GM23338 (cell line): ENCODE results near the gene ANP32A. TPM values are rescaled to one million over a fixed set of nuclear protein-coding genes. Genes with fewer than 3 reads are reported as not detected.

ENCODE experiments used
- ATAC-seq: fragments of 200-7000 bp; cut with Tn5 transposase; 3 replicates; pipeline ENCODE4 v1.9.1; 2020
- DNase-seq: peaks from one replicate; pipeline ENCODE4 v3.0.0-alpha.2; 2015; ENCODE audit warnings: low spot score
- H2AFZ ChIP-seq: fragments of 200-600 bp; sonication (generic); 2 replicates; pipeline ENCODE4 v1.8.0; 2016; ENCODE audit warnings: antibody characterized with exemption, mild to moderate bottlenecking, moderate library complexity
- H3F3A ChIP-seq: fragments of 200-600 bp; sonication (generic); replicated peaks from 2 replicates; pipeline ENCODE4 v1.8.0; 2017; ENCODE audit warnings: antibody characterized with exemption, mixed run types, low read depth
- H3K27ac ChIP-seq: fragments of 200-600 bp; sonication (generic); 2 replicates; pipeline ENCODE4 v1.6.1; 2016; ENCODE audit warnings: low read depth
- H3K27me3 ChIP-seq: fragments of 200-600 bp; sonication (generic); 2 replicates; pipeline ENCODE4 v1.8.0; 2016; ENCODE audit warnings: mild to moderate bottlenecking, mixed run types, moderate library complexity; ENCODE audit not compliant: insufficient read depth
- H3K36me3 ChIP-seq: fragments of 200-600 bp; sonication (generic); 2 replicates; pipeline ENCODE4 v1.8.0; 2016; ENCODE audit warnings: mild to moderate bottlenecking; ENCODE audit not compliant: insufficient read depth
- H3K4me1 ChIP-seq: fragments of 200-600 bp; sonication (generic); 2 replicates; pipeline ENCODE4 v1.8.0; 2016; ENCODE audit warnings: mild to moderate bottlenecking, moderate library complexity; ENCODE audit not compliant: insufficient read depth
- H3K4me2 ChIP-seq: fragments of 200-600 bp; sonication (generic); 2 replicates; pipeline ENCODE4 v1.7.1; 2017; ENCODE audit warnings: mixed run types
- H3K4me3 ChIP-seq: fragments of 200-600 bp; sonication (generic); 2 replicates; pipeline ENCODE4 v1.6.1; 2016; ENCODE audit warnings: mixed run types
- H3K79me2 ChIP-seq: fragments of 200-600 bp; sonication (generic); replicated peaks from 2 replicates; pipeline ENCODE4 v1.8.0; 2017; ENCODE audit warnings: mild to moderate bottlenecking; ENCODE audit not compliant: insufficient read depth
- H3K9me2 ChIP-seq: fragments of 200-600 bp; sonication (generic); 2 replicates; pipeline ENCODE4 v1.8.0; 2017; ENCODE audit not compliant: insufficient read depth
- H4K20me1 ChIP-seq: fragments of 200-600 bp; sonication (generic); replicated peaks from 2 replicates; pipeline ENCODE4 v1.8.0; 2017; ENCODE audit warnings: mild to moderate bottlenecking; ENCODE audit not compliant: insufficient read depth
- H3K27ac Mint-ChIP-seq: 2 replicates; pipeline ENCODE4 v1.8.0; 2020; ENCODE audit warnings: inconsistent platforms, mild to moderate bottlenecking, moderate library complexity, mixed read lengths
- H3K27me3 Mint-ChIP-seq: 3 replicates; pipeline ENCODE4 v1.8.0; 2022; ENCODE audit warnings: low read depth, mild to moderate bottlenecking, moderate library complexity, mixed read lengths, inconsistent platforms; ENCODE audit not compliant: insufficient read depth, poor library complexity
- H3K36me3 Mint-ChIP-seq: 3 replicates; pipeline ENCODE4 v1.8.0; 2021; ENCODE audit warnings: low read depth, mild to moderate bottlenecking, inconsistent platforms, moderate library complexity, mixed read lengths
- H3K4me1 Mint-ChIP-seq: 3 replicates; pipeline ENCODE4 v1.8.0; 2020; ENCODE audit warnings: mild to moderate bottlenecking, inconsistent platforms, mixed read lengths
- H3K4me3 Mint-ChIP-seq: 3 replicates; pipeline ENCODE4 v1.8.0; 2021; ENCODE audit warnings: moderate library complexity, mild to moderate bottlenecking, inconsistent platforms, mixed read lengths
- H3K9me3 Mint-ChIP-seq: 3 replicates; pipeline ENCODE4 v1.8.0; 2020; ENCODE audit warnings: moderate library complexity, mild to moderate bottlenecking, inconsistent platforms, mixed read lengths
- CREB1 ChIP-seq: fragments of 250-450 bp; sonication (Bioruptor Pico); IDR thresholded peaks from 2 replicates; pipeline ENCODE4 v1.5.0; 2020; ENCODE audit warnings: low read depth, mild to moderate bottlenecking, moderate library complexity
- ETS1 ChIP-seq: IDR thresholded peaks from 2 replicates; pipeline ENCODE4 v1.6.1; 2016; ENCODE audit warnings: antibody characterized with exemption
- EZH2 ChIP-seq: fragments of 200-600 bp; sonication (generic); IDR thresholded peaks from one replicate; pipeline ENCODE4 v1.8.0; 2017; ENCODE audit warnings: antibody characterized with exemption, mild to moderate bottlenecking, low read depth; ENCODE audit not compliant: unreplicated experiment
- EZH2phosphoT487 ChIP-seq: fragments of 200-600 bp; sonication (generic); IDR thresholded peaks from one replicate; pipeline ENCODE4 v1.8.1; 2018; ENCODE audit warnings: antibody characterized with exemption; ENCODE audit not compliant: unreplicated experiment
- JUNB ChIP-seq: IDR thresholded peaks from one replicate; pipeline ENCODE4 v1.6.1; 2016; ENCODE audit warnings: antibody characterized with exemption; ENCODE audit not compliant: unreplicated experiment
- POLR2AphosphoS5 ChIP-seq: IDR thresholded peaks from 2 replicates; pipeline ENCODE4 v1.6.1; 2016; ENCODE audit warnings: antibody characterized with exemption, low read depth
- STAT1 ChIP-seq: IDR thresholded peaks from one replicate; pipeline ENCODE4 v1.6.1; 2016; ENCODE audit warnings: antibody characterized with exemption; ENCODE audit not compliant: unreplicated experiment
- ZNF114 ChIP-seq: fragments of 250-450 bp; sonication (Bioruptor Pico); IDR thresholded peaks from 2 replicates; pipeline ENCODE4 v1.5.0; 2020; ENCODE audit warnings: mild to moderate bottlenecking, moderate library complexity
- ZNF462 ChIP-seq: fragments of 250-450 bp; sonication (Bioruptor Pico); IDR thresholded peaks from 2 replicates; pipeline ENCODE4 v1.5.0; 2020; ENCODE audit warnings: mild to moderate bottlenecking, moderate library complexity
- polyA plus RNA-seq: library from polyadenylated mRNA; unstranded; fragments of >200 nt; fragmentation: Nextera tagmentation; extraction: Ambion mirVana; gene quantifications from 2 replicates; pipeline ENCODE4 v1.2.1, GENCODE V29; 2016
- total RNA-seq: library from RNA; depleted of rRNA; stranded (reverse); fragments of >200 nt; shearing (Covaris generic); gene quantifications from 2 replicates; pipeline ENCODE4 v1.2.3, GENCODE V29; 2014

Gene ANP32A
- total and polyA plus RNA-seq, 2 experiments from 2014 or later: 204 to 304 TPM

GRCh38 chr15:68734352-68734751 is 86.3 kb downstream of the ANP32A start:
- no peaks in the 10 kb centered on the region for H3F3A ChIP-seq
- no peaks in the 10 kb centered on the region for H3K9me2 ChIP-seq
- peaks cover 8% of the 10 kb centered on the region for H3K4me1 Mint-ChIP-seq
- no peaks in the 10 kb centered on the region for H4K20me1 ChIP-seq
- H3K27ac ChIP-seq: no peak overlapping the region
- no peak overlapping the region for H3K4me3 Mint-ChIP-seq
- no peak for ATAC-seq
- TF ChIP-seq EZH2 (no peak), EZH2phosphoT487 (no peak), JUNB (no peak), ZNF114 (no peak)
- no peaks in the 10 kb centered on the region for H3K9me3 Mint-ChIP-seq
- no peaks in the 10 kb centered on the region for H3K79me2 ChIP-seq
- no peak overlapping the region for H2AFZ ChIP-seq
- no peak for DNase-seq
- H3K4me2 ChIP-seq: no peak overlapping the region
- no peaks in the 10 kb centered on the region for H3K4me1 ChIP-seq
- H3K36me3 ChIP-seq: no peaks in the 10 kb centered on the region
- no peak overlapping the region for H3K4me3 ChIP-seq
- H3K27me3 Mint-ChIP-seq: peaks cover 8% of the 10 kb centered on the region
- H3K27ac Mint-ChIP-seq: no peak overlapping the region
- H3K27me3 ChIP-seq: no peaks in the 10 kb centered on the region
- H3K36me3 Mint-ChIP-seq: no peaks in the 10 kb centered on the region

GRCh38 chr15:68733666-68734065 is 87.0 kb downstream of the ANP32A start:
- H3K4me1 Mint-ChIP-seq: peaks cover 8% of the 10 kb centered on the region
- Histone ChIP-seq H3F3A (no peaks in the 10 kb centered on the region), H3K9me2 (no peaks in the 10 kb centered on the region), H3K4me2 (no peak overlapping the region), H3K36me3 (no peaks in the 10 kb centered on the region), H3K27ac (no peak overlapping the region), H3K79me2 (no peaks in the 10 kb centered on the region), H3K27me3 (no peaks in the 10 kb centered on the region), H4K20me1 (no peaks in the 10 kb centered on the region), H2AFZ (no peak overlapping the region), H3K4me3 (no peak overlapping the region), H3K4me1 (no peaks in the 10 kb centered on the region)
- no peak for DNase-seq
- no peak overlapping the region for H3K4me3 Mint-ChIP-seq
- TF ChIP-seq ZNF114 (no peak), POLR2AphosphoS5 (no peak), EZH2phosphoT487 (no peak)
- no peaks in the 10 kb centered on the region for H3K9me3 Mint-ChIP-seq
- ATAC-seq: no peak
- peaks cover 7% of the 10 kb centered on the region for H3K27me3 Mint-ChIP-seq
- no peak overlapping the region for H3K27ac Mint-ChIP-seq
- no peaks in the 10 kb centered on the region for H3K36me3 Mint-ChIP-seq

GRCh38 chr15:68732451-68732850 is 88.2 kb downstream of the ANP32A start:
- Histone ChIP-seq H3K4me2 (no peak overlapping the region), H3K9me2 (no peaks in the 10 kb centered on the region), H3K27ac (no peak overlapping the region), H4K20me1 (no peaks in the 10 kb centered on the region), H3K4me3 (no peak overlapping the region), H3F3A (no peaks in the 10 kb centered on the region), H3K27me3 (no peaks in the 10 kb centered on the region), H3K79me2 (no peaks in the 10 kb centered on the region), H3K36me3 (no peaks in the 10 kb centered on the region), H2AFZ (no peak overlapping the region), H3K4me1 (no peaks in the 10 kb centered on the region)
- Mint-ChIP-seq H3K27ac (no peak overlapping the region), H3K36me3 (no peaks in the 10 kb centered on the region), H3K4me3 (no peak overlapping the region), H3K4me1 (peaks cover 8% of the 10 kb centered on the region), H3K27me3 (peaks cover 7% of the 10 kb centered on the region), H3K9me3 (no peaks in the 10 kb centered on the region)
- ATAC-seq (no peak), DNase-seq (no peak)
- no peak for TF ChIP-seq POLR2AphosphoS5
- TF ChIP-seq EZH2: no peak
- no peak for TF ChIP-seq ZNF462 (CRISPR knock-in tag)
- no peak for TF ChIP-seq CREB1 (CRISPR knock-in tag)
- TF ChIP-seq STAT1: no peak
- no peak for TF ChIP-seq ETS1
